ENCODE results near the gene SHC2.

Gene SHC2

GRCh38 chr19:469833-470232 lies 9.0 kb upstream of the SHC2 start:
- Histone ChIP-seq H3K27ac (ENCODE audit: low read depth, low read length, poor library complexity, severe bottlenecking) (no peak overlapping the region), H3K9me2 (ENCODE audit: low read depth, low read length) (no peaks in the 10 kb centered on the region), H2AFZ (ENCODE audit: low read length) (no peak overlapping the region), H3K4me1 (ENCODE audit: insufficient read depth, low read length, severe bottlenecking) (no peaks in the 10 kb centered on the region), H3K36me3 (ENCODE audit: insufficient read depth, low read length) (no peaks in the 10 kb centered on the region), H3K4me2 (ENCODE audit: low read length) (no peak overlapping the region), H3K27me3 (ENCODE audit: insufficient read depth, low read length) (no peaks in the 10 kb centered on the region), H3K9me3 (ENCODE audit: low read length) (no peaks in the 10 kb centered on the region), H3K9ac (ENCODE audit: low read length) (no peak overlapping the region), H3K4me3 (ENCODE audit: low read depth, low read length, poor library complexity, severe bottlenecking) (no peak overlapping the region), H4K20me1 (ENCODE audit: insufficient read depth, low read length) (no peaks in the 10 kb centered on the region), H3F3A (ENCODE audit: insufficient read depth, low read length) (no peaks in the 10 kb centered on the region), H3K79me2 (ENCODE audit: insufficient read depth, low read length) (no peaks in the 10 kb centered on the region)
- no peak for TF ChIP-seq CTCF (IDR thresholded peaks at IDR 0.05; ENCODE audit: low read length)
- no peak for TF ChIP-seq EZH2 (IDR thresholded peaks at IDR 0.05; ENCODE audit: borderline replicate concordance, low read length)

DNA sequence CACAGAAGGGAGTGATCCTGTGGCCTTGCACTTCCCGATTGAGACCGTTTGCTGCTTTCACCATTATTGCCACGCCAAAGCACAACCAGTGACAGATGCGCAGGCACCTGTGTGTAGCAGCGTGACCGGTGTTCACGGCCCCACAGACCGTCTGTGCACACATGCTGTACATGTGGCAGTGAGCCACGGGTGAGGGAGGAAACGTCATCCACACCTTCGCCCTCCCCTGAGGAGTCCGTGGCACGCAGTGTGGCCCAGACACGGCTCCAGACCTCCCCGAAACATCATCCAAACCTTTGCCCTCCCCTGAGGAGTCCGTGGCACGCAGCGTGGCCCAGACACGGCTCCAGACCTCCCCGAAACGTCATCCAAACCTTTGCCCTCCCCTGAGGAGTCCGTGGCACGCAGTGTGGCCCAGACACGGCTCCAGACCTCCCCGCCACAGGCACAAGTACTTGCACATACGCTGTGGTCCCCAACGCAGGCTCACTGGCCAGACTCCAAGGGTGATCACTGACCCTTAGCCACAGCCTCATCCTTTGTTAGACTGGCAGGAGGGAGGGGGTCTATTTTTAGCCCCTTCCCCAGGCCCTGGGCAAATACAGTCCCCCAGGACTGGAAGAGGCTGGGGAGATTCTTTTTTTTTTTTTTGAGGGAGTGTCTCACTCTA lies 7.9 kb upstream of the SHC2 start:
- Histone ChIP-seq H2AFZ (ENCODE audit: low read length) (no peak overlapping the region), H3K9ac (ENCODE audit: low read length) (no peak overlapping the region), H3K9me3 (ENCODE audit: low read length) (no peaks in the 10 kb centered on the region), H3K27me3 (ENCODE audit: insufficient read depth, low read length) (no peaks in the 10 kb centered on the region), H3K4me1 (ENCODE audit: insufficient read depth, low read length, severe bottlenecking) (no peaks in the 10 kb centered on the region), H3K36me3 (ENCODE audit: insufficient read depth, low read length) (no peaks in the 10 kb centered on the region), H3K4me3 (ENCODE audit: low read depth, low read length, poor library complexity, severe bottlenecking) (no peak overlapping the region), H3K27ac (ENCODE audit: low read depth, low read length, poor library complexity, severe bottlenecking) (no peak overlapping the region), H4K20me1 (ENCODE audit: insufficient read depth, low read length) (no peaks in the 10 kb centered on the region), H3K79me2 (ENCODE audit: insufficient read depth, low read length) (no peaks in the 10 kb centered on the region), H3F3A (ENCODE audit: insufficient read depth, low read length) (no peaks in the 10 kb centered on the region), H3K4me2 (ENCODE audit: low read length) (no peak overlapping the region), H3K9me2 (ENCODE audit: low read depth, low read length) (no peaks in the 10 kb centered on the region)
- no peak for TF ChIP-seq EZH2 (IDR thresholded peaks at IDR 0.05; ENCODE audit: borderline replicate concordance, low read length)
- TF ChIP-seq CTCF (IDR thresholded peaks at IDR 0.05; ENCODE audit: low read length), result no peak

DNA sequence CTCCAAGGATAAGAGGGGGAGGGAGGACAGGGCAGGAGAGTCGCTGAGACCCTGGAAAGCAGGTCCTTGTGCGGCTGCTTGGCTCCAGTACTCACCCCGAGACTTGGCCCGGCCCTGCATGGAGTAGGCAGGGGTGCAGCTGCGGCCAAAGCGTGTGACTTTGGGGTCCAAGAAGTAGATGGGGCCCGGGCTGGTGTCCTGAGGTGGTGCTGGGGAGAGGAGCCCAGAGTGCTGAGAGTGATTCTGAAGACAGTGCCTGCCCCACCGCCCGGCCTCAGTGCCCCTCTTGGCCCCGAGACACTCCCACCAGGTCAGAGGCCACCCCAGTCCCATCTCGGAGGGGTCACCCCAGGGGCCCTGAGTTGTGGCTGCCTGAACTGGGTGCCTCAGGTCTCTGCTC lies 6.7 kb upstream of the SHC2 start:
- H3F3A ChIP-seq (ENCODE audit: insufficient read depth, low read length), result no peaks in the 10 kb centered on the region
- no peaks in the 10 kb centered on the region for H3K9me2 ChIP-seq (ENCODE audit: low read depth, low read length)
- H3K79me2 ChIP-seq (ENCODE audit: insufficient read depth, low read length), result no peaks in the 10 kb centered on the region
- H3K27ac ChIP-seq (ENCODE audit: low read depth, low read length, poor library complexity, severe bottlenecking), result no peak overlapping the region
- H3K9me3 ChIP-seq (ENCODE audit: low read length), result no peaks in the 10 kb centered on the region
- no peak overlapping the region for H2AFZ ChIP-seq (ENCODE audit: low read length)
- no peaks in the 10 kb centered on the region for H3K4me1 ChIP-seq (ENCODE audit: insufficient read depth, low read length, severe bottlenecking)
- no peaks in the 10 kb centered on the region for H3K27me3 ChIP-seq (ENCODE audit: insufficient read depth, low read length)
- H3K4me2 ChIP-seq (ENCODE audit: low read length), result no peak overlapping the region
- H3K4me3 ChIP-seq (ENCODE audit: low read depth, low read length, poor library complexity, severe bottlenecking), result no peak overlapping the region
- no peaks in the 10 kb centered on the region for H4K20me1 ChIP-seq (ENCODE audit: insufficient read depth, low read length)
- no peak overlapping the region for H3K9ac ChIP-seq (ENCODE audit: low read length)
- TF ChIP-seq CTCF (IDR thresholded peaks at IDR 0.05; ENCODE audit: low read length) (no peak), EZH2 (IDR thresholded peaks at IDR 0.05; ENCODE audit: borderline replicate concordance, low read length) (no peak)
- no peaks in the 10 kb centered on the region for H3K36me3 ChIP-seq (ENCODE audit: insufficient read depth, low read length)
